ENCODE data around the gene RPRD1A.
"Not testable (repeated sequence)": the region's sequence is repeated elsewhere in the genome, so short reads cannot be mapped to it uniquely, and the experiment has no call there.

The RPRD1A gene

DNA sequence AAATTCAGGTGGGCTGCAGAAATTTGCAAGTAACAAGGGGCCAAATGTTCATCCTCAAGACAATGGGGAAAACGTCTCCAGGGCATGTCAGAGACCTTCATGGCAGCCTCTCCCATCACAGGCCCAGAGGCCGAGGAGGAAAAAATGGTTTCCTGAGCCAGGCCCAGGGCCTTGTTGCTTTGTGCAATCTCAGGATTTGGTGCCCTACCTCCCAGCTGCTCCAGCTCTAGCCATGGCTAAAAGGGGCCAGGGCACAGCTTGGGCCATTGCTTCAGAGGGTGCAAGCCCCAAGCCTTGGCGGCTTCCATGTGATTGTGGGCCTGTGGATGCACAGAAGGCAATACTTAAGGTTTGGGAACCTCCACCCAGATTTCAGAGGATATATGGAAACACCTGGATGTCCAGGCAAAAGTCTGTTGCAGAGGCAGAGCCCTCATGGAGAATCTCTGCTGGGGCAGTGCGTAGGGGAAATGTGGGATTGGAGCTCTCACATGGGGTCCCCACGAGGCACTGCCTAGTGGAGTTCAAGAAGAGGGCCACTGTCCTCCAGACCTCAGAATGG, 29.2 kb downstream of the RPRD1A start:
- in situ Hi-C loops (cut with HindIII; ENCODE audit: low pct_unique_long_range_greater_than_20kb, low sequenced_read_pairs) = no loop called here
- TF ChIP-seq JUND (IDR thresholded peaks at IDR 0.05; ENCODE audit: low read depth) = no peak
- DNase-seq (ENCODE audit: low read depth in 1 of 2, low spot score in 1 of 2) = no peak

DNA sequence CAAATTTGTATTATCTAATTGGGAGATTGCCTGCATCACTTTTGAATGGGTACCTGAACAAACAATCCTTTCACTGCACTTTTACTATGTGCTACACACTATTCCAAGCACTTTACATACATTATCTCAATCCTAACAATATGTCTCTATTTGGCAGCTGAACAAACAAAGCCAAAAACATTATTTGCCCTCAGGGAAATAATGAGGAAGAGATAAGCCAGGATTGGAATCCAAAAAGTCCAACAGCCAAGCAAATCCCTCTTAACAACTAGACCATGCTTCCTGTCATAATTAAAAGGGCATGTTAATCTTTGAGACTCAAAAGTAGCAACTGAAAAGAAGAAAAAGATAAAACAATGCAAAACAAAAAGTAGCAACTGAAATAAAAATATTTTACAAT, 32.1 kb downstream of the RPRD1A start:
- in situ Hi-C loops (cut with HindIII; ENCODE audit: low pct_unique_long_range_greater_than_20kb, low sequenced_read_pairs) = no loop called here
- DNase-seq (ENCODE audit: low read depth in 1 of 2, low spot score in 1 of 2) = no peak
- TF ChIP-seq JUND (IDR thresholded peaks at IDR 0.05; ENCODE audit: low read depth) = no peak

DNA sequence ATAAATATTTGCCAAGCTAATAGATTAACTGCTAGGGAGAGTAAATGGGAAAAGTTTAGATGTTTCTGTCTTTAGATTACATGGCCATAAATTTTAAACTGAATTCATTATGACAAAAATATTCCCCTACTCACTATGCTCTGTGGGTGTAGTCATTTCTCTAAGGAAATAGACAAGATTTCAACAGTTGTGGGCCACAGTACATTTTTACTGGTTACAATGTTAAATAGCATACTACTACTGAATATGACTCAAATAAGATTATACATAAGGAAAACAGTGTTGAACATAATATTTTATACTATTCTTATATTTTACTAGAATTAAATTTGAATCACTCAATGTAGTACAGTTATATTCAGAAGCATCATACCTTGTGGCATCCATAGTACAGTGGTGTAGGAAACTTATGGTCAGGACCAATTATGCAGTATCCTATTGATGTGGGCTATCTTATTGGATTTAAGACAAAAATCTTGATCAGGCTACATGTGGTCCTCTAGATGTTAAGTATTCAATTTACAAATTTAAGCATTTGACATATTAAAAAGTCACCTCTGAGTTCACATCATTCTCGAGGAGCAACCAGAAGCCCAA, 33.0 kb downstream of the RPRD1A start:
- in situ Hi-C loops (cut with HindIII; ENCODE audit: low pct_unique_long_range_greater_than_20kb, low sequenced_read_pairs) = no loop called here
- TF ChIP-seq JUND (IDR thresholded peaks at IDR 0.05; ENCODE audit: low read depth) = no peak
- no peak for DNase-seq (ENCODE audit: low read depth in 1 of 2, low spot score in 1 of 2)

DNA sequence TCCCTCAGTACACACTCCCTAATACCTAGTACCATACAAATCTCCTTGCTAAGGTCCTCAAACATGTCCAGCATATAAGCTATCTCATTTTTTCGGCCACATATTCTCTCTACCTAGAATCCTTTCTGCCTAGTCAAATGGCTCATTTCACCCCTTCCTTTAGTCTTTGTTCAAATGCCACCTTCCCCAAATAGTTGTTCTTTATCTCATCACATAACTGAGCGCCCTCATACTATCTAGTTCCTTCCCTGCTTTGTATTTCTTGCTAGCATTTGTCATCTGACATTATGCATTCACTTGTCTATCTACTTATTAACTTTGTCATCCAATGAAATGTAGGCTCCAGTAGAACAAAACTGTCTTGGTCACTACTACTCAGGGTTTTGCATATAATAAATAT, 35.5 kb downstream of the RPRD1A start:
- in situ Hi-C loops (cut with HindIII; ENCODE audit: low pct_unique_long_range_greater_than_20kb, low sequenced_read_pairs) = no loop called here
- TF ChIP-seq JUND (IDR thresholded peaks at IDR 0.05; ENCODE audit: low read depth) = no peak
- no peak for DNase-seq (ENCODE audit: low read depth in 1 of 2, low spot score in 1 of 2)

DNA sequence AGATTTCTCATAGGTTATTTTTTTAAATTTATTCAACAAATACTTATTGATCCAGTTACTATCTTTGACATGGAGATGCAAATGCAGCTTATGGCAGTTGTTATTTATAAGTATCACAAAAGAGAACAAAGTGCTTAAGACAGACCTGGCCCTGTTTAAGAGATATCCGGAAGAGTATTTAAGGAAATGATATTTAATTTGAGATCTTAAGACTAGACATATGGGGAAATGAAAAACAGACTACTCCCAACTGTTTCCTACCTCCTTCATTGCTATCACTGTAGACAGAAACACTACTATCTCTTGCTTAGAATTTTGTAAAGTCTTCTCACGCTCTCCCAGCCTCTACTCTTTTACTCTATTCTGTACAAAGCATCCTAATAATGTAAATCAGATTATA, 36.0 kb downstream of the RPRD1A start:
- in situ Hi-C loops (cut with HindIII; ENCODE audit: low pct_unique_long_range_greater_than_20kb, low sequenced_read_pairs) = no loop called here
- no peak for DNase-seq (ENCODE audit: low read depth in 1 of 2, low spot score in 1 of 2)
- no peak for TF ChIP-seq JUND (IDR thresholded peaks at IDR 0.05; ENCODE audit: low read depth)

DNA sequence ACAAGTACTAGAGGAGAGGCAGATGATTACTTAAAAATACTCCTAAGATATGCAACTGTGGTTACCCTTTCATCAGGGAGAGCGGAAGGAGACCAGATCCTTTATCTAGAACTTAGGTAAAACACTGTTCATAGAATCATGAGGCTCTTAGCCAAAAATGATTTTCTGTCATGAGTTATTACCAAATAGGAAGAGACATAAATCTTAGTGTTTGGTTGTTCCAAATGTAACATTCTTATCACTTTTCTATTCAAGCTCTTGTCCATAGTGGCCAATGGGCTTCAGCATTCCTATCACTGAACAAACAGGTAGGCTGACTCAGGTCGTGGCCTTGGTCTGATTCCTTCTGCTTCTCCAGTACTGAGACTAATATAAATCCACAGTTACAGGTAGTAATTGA, 38.5 kb downstream of the RPRD1A start:
- no peak for TF ChIP-seq JUND (IDR thresholded peaks at IDR 0.05; ENCODE audit: low read depth)
- no peak for DNase-seq (ENCODE audit: low read depth in 1 of 2, low spot score in 1 of 2)
- in situ Hi-C loops (cut with HindIII; ENCODE audit: low pct_unique_long_range_greater_than_20kb, low sequenced_read_pairs) = no loop called here

DNA sequence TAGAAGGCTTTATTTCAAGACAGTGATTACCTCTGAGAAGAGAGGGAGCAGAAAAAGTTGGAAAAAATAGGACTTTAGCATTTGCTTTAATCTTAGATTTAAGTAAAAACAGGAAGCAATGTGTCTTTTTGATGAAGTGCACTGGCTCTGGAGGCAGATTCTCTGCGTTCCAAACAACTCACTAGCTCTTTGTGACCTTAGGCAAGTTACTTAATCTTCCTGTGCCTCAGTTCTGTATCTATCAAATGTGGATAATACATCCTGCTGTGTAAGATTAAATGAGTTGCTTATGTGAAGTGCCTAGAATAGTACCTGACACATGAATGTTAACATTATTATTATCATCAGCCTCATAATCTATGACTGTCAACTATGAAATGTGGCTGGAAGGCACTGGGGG, 42.3 kb downstream of the RPRD1A start:
- TF ChIP-seq JUND (IDR thresholded peaks at IDR 0.05; ENCODE audit: low read depth) = no peak
- no peak for DNase-seq (ENCODE audit: low read depth in 1 of 2, low spot score in 1 of 2)
- in situ Hi-C loops (cut with HindIII; ENCODE audit: low pct_unique_long_range_greater_than_20kb, low sequenced_read_pairs) = no loop called here

DNA sequence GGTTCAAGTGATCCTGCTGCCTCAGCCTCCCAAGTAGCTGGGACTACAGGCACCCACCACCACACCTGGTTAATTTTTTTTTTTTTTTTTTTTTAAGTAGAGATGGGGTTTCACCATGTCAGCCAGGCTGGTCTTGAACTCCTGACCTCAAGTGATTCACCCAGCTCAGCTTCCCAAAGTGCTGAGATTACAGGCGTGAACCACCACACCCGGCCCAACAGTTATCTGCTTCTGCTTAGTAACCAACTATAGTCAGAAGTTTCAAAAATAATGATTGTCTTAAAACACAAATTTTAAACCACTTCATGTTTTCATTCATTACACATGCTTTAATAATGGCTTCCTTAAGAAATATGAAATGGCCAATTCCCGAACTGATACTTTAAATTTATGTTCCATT, 43.1 kb downstream of the RPRD1A start:
- in situ Hi-C loops (cut with HindIII; ENCODE audit: low pct_unique_long_range_greater_than_20kb, low sequenced_read_pairs); DNase-seq (ENCODE audit: low read depth in 1 of 2, low spot score in 1 of 2): not testable (repeated sequence)

DNA sequence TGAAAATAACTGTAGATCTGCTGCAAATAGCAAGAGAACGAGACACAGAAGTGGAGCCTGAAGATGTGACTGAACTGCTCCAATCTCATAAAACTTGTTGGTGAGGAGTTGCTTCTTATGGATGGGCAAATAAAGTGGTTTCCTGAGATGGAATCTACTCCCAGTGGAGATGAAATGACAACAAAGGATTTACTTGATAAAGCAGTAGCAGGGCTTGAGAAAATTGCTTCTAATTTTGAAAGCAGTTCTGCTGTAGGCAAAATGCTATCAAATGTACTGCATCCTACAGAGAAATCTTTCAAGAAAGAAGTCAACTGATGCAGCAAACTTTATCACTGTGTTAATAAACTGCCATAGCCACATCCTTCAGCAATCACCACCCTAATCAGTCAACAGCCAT, 44.0 kb downstream of the RPRD1A start:
- in situ Hi-C loops (cut with HindIII; ENCODE audit: low pct_unique_long_range_greater_than_20kb, low sequenced_read_pairs) = no loop called here
- DNase-seq (ENCODE audit: low read depth in 1 of 2, low spot score in 1 of 2) = no peak
- no peak for TF ChIP-seq JUND (IDR thresholded peaks at IDR 0.05; ENCODE audit: low read depth)

DNA sequence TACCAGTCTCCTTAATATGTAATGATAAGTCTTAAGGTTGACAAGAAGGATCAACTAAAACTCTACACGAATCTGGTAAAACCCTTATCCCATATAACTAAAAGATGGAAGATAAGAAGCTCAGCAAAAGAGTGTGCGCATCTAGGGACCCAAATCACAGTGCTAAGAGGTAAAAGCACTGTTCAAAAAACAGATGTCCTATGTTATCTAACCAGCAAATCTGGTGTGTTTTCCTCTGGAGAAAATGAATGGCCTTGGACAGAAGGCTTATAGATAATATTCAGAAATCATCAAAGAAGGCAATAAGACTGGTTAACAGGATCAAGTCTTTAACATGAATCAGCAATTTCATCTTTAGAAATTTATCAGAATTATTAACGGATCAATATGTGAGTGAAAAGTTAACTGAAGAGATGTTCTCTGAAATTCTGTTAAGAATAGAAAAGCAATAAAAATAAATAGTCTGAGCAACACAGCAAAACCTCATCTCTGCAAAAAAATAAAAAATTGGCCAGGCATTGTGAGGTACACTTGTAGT, 47.1 kb downstream of the RPRD1A start:
- no peak for TF ChIP-seq JUND (IDR thresholded peaks at IDR 0.05; ENCODE audit: low read depth)
- no peak for DNase-seq (ENCODE audit: low read depth in 1 of 2, low spot score in 1 of 2)
- in situ Hi-C loops (cut with HindIII; ENCODE audit: low pct_unique_long_range_greater_than_20kb, low sequenced_read_pairs) = no loop called here

DNA sequence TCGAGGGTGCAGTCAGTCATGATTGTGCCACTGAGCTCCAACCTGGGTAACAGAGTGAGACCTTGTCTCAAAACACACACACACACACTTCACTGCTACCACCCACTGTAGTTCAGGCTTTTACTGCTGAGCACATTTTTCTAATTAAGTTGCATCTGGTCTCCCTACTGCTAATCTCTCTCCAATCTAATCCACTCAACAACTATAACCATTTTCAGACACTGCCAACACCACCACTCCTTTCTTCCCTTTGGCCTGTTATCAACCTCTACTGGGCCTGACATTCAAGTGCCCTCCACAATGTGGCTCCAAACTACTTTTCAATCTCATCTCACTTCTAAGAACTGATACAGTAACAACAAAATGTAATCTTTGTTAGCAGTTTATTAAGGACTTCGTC, 50.1 kb downstream of the RPRD1A start:
- DNase-seq (ENCODE audit: low read depth in 1 of 2, low spot score in 1 of 2) = no peak
- in situ Hi-C loops (cut with HindIII; ENCODE audit: low pct_unique_long_range_greater_than_20kb, low sequenced_read_pairs) = no loop called here
- TF ChIP-seq JUND (IDR thresholded peaks at IDR 0.05; ENCODE audit: low read depth) = no peak

DNA sequence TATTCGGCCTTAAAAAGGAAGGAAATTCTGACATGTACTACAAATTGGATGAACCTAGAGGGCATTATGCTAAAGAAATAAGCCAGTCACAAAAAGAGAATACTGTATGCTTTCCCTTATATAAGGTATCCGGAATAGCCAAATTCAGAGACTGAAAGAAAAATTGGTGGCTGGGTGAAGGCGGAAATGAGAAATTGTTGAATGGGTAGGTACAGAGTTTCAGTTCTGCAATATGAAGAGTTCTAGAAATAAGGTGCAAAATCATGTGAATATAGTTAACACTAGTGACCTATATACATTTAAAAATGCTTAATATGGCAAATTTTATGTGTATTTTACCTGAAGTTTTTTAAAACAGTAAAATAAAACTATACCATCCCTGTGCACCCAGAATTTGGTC, 51.7 kb downstream of the RPRD1A start:
- no peak for TF ChIP-seq JUND (IDR thresholded peaks at IDR 0.05; ENCODE audit: low read depth)
- no peak for DNase-seq (ENCODE audit: low read depth in 1 of 2, low spot score in 1 of 2)
- in situ Hi-C loops (cut with HindIII; ENCODE audit: low pct_unique_long_range_greater_than_20kb, low sequenced_read_pairs) = no loop called here

DNA sequence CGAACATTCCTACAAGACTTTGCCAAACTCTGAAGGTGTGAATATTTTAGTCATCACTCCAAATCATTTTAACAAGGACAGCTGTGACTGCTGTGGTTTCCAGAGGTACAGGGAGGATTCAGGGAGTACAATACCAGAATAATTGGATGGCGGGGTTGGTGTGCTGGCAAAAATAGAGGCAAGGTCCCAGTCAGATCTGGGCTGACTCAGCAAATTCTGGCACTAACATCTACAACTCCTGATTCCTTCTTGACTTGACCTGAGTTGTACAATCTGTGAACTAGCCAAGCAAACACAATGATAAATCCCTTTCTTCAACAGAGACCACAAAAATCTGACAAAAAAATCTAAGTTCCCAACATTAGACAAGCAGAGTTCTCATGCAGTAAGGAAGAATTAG, 54.5 kb downstream of the RPRD1A start:
- no peak for DNase-seq (ENCODE audit: low read depth in 1 of 2, low spot score in 1 of 2)
- in situ Hi-C loops (cut with HindIII; ENCODE audit: low pct_unique_long_range_greater_than_20kb, low sequenced_read_pairs) = no loop called here
- TF ChIP-seq JUND (IDR thresholded peaks at IDR 0.05; ENCODE audit: low read depth) = no peak

DNA sequence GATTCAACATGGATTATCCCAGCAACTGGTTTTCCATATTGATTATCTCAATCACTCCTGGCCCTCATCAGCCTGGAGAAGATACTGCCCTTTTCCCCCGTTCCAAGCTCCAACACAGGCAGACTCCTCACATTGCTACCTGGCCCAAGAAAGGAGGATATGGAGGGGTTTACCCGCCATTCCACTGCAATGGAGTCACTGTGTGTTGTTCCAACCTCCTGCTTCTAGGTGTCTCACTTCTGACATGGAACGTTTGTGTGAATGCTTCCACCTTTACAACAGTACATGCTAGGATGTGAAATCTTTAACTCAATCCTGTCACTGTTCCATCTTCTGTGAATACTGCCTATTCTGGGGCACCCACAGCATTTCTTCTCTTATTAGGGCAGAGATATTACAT, 58.1 kb downstream of the RPRD1A start:
- no peak for TF ChIP-seq JUND (IDR thresholded peaks at IDR 0.05; ENCODE audit: low read depth)

More for the DNA sequence above, 58.1 kb downstream of the RPRD1A start:
- no peak for DNase-seq (ENCODE audit: low read depth in 1 of 2, low spot score in 1 of 2)
- in situ Hi-C loops (cut with HindIII; ENCODE audit: low pct_unique_long_range_greater_than_20kb, low sequenced_read_pairs) = no loop called here
